ENCODE results near the gene ACE.

- TF ChIP-seq ARNT (IDR thresholded peaks at IDR 0.05) = no peak
- no peak for TF ChIP-seq BHLHE40 (IDR thresholded peaks at IDR 0.05; ENCODE audit: borderline replicate concordance)
- no peak for TF ChIP-seq NFRKB (IDR thresholded peaks at IDR 0.05)
- TF ChIP-seq ELF4 (IDR thresholded peaks at IDR 0.05) = no peak
- no peak for TF ChIP-seq PKNOX1 (IDR thresholded peaks at IDR 0.05)
- no peak for TF ChIP-seq SP1 (IDR thresholded peaks at IDR 0.05)
- TF ChIP-seq SUZ12 (IDR thresholded peaks at IDR 0.05) = no peak
- TF ChIP-seq FOXA1 (IDR thresholded peaks at IDR 0.05) = no peak
- TF ChIP-seq HDGF (IDR thresholded peaks at IDR 0.05; ENCODE audit: borderline replicate concordance) = no peak
- no peak for TF ChIP-seq TARDBP (IDR thresholded peaks at IDR 0.05)
- no peak for TF ChIP-seq CTBP1 (IDR thresholded peaks at IDR 0.05; ENCODE audit: borderline replicate concordance)
Measured at GRCh38 chr17:63523253-63523855, 46.5 kb downstream of the ACE start, which contains the start of gene KCNH6.

Data from HEK293T (cell line).